GM18505 (cell line): ENCODE data around the gene ICA1L.
"Not testable (repeated sequence)": the region's sequence is repeated elsewhere in the genome, so short reads cannot be mapped to it uniquely, and the experiment has no call there.

Experiments used
- ATAC-seq: cut with Tn5 transposase; IDR thresholded peaks from one replicate; pipeline ENCODE4 v1.9.1; 2021; ENCODE audit not compliant: unreplicated experiment
- POLR2A ChIP-seq: IDR thresholded peaks from 4 replicates; pipeline ENCODE4 v1.6.1; 2011; ENCODE audit warnings: borderline replicate concordance; ENCODE audit not compliant: insufficient read depth, insufficient read length; ENCODE audit errors: extremely low read depth

Gene ICA1L

DNA sequence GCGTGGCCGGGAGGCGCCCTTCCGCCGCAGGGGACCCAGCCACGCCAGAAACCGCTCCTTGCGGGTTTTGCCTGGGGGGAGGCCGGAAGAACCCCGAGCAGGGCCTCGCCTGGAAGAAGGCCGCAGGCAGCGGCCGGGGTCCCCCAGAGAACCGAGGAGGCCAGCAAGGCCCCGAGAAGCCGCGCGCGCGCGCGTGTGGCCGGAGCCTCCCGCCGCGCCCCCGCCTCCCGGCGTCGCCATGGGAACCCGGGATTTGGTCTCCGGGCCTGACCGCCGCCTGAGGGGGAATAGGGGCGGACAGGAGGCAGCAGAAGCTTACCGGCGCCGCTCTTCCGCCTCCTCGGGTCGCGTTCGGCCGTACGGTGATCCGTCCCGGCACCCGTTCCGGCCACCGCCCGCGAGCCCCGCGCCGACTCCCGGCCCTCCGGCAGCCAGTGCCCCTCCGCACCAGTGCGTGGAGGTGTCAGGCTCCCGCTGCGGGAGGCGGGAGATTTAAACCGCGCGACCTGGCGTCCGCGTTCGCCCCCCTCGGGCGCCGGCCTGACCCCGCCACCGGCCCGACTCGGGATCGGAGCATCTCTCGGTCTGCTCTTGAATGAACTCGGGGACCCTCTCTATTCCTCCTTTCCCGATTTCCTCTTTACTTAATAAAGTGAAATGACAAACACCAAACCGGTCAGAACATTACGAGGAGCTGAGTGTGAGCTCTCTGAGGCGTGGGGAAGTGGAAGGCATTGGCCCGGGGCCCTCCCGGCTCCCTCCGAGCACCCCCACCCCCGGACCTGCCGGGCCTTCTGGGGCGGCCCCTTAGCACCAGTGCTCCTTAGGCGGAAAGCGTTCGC, at the start of gene ICA1L:
Gene ICA1L (minus strand): TSS at position 467 of the 842 bp plus-strand sequence. CDS start 42,757 bp downstream, outside the sequence.
- TF ChIP-seq POLR2A = peak; percentile 2
- ATAC-seq = peak; percentile 55

- no peak for ATAC-seq
- no peak for TF ChIP-seq POLR2A
These were observed 47.3 kb upstream of the ICA1L start for GRCh38 chr2:202918860-202919259.

DNA sequence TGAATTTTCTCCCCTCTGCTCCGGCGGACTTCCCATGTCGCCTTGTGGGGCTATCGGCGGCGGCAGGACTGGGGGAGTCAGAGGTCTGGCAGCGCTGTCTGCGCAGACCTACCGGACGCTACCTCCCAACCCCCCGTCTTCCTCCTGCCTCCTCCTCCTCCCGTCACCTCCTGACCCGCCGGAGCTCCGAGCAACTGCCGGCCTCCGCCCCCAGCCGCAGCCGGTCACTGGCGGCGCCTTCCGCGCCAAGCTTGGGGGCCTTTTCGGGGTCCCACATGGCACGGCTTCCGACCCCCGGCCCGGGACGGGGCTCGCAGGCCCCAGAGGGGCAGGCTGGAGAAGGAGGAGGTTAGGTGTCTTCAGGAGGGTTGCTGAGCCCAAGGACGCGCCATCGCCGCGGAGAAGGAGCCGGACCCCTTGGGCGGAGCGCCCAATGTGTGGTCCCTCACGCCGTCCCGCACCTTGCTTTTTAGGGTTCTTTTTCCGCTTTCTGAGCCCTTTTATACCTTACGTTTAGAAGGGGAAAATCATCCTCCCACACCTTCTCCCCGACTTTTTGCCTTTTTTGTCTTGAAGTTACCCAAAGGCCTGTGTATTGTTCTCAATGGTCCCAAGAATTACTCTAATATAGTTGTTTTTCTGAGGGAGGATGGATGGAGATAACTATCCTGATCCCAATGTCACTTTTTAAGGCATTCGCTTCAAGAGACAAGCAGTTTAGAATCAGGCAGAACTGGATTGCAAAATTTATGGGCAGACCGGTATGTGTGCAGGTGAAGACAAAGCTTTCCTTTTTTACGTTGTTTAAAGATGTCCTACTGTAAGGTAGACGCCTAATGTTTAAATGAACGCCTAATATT, 41.0 kb upstream of the ICA1L start:
- ATAC-seq = peak; percentile 56
- peak; percentile 48 for TF ChIP-seq POLR2A

DNA sequence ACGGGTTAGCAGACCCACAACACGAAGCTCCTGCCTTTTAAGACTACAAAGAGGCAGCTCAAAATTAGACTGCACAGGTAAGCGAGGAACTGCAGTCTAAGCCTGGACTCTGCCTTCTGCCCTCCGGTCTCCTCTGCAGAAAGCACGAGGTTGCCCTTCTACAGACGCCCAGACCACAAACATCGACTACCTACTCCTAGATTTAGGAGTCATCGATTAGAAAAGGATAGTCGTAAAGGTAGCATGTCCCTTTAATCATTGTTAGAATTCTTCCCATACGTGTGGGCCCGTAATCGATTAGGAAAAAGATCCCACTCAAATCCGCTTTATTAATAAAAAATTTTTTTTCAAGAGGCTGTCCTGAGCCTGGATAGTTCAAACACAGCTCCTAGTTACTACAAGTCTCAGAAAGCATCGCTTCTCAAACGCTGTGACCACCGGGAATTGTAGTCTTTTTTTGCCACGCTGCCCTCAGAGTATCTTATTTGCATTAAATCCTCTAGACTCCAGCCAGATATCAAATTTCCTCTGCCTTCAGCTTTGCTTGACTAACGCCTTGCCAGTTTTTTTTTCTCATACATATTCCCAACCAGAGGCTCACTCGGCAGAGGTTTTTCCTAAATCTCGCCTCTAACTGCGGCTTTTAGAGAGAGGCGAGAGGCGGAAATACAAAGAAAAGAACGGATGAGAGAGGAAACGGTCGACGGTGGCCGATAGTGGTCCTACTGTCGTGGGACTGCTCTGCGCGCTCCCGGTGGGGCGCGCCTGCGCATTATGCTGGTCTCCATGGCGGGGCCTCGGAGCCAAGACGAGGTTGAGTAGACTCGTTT, 40.2 kb upstream of the ICA1L start, which contains the start of the genes CARF and WDR12:
Gene CARF (plus strand): TSS at position 764 of the 830 bp plus-strand sequence. CDS start 29,628 bp downstream, outside the sequence.
Gene WDR12 (minus strand): TSS at position 162 of the 830 bp plus-strand sequence. CDS start 197 bp downstream, outside the sequence.
- peak; percentile 74 for TF ChIP-seq POLR2A
- ATAC-seq = peak; percentile 85

- ATAC-seq = no peak
- TF ChIP-seq POLR2A = no peak
These were observed 39.6 kb upstream of the ICA1L start for GRCh38 chr2:202911203-202911511.

- no peak for TF ChIP-seq POLR2A
- no peak for ATAC-seq
These were observed 39.1 kb upstream of the ICA1L start for GRCh38 chr2:202910698-202911097.

DNA sequence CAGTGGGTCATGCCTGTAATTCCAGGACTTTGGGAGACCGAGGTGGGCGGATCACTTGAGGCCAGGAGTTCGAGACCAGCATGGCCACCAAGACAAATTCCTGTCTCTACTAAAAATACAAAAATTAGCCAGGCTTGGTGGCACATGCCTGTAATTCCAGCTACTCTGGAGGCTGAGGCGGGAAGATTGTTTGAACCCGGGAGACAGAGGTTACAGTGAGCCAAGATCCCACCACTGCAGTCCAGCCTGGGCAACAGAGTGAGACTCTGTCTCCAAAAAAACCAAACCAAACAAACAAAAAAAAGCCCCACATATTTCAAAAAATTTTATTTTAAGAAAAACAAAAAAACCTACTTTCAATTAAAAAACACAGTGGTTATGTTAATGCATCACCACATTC, 38.7 kb upstream of the ICA1L start:
- not testable (repeated sequence) for ATAC-seq

DNA sequence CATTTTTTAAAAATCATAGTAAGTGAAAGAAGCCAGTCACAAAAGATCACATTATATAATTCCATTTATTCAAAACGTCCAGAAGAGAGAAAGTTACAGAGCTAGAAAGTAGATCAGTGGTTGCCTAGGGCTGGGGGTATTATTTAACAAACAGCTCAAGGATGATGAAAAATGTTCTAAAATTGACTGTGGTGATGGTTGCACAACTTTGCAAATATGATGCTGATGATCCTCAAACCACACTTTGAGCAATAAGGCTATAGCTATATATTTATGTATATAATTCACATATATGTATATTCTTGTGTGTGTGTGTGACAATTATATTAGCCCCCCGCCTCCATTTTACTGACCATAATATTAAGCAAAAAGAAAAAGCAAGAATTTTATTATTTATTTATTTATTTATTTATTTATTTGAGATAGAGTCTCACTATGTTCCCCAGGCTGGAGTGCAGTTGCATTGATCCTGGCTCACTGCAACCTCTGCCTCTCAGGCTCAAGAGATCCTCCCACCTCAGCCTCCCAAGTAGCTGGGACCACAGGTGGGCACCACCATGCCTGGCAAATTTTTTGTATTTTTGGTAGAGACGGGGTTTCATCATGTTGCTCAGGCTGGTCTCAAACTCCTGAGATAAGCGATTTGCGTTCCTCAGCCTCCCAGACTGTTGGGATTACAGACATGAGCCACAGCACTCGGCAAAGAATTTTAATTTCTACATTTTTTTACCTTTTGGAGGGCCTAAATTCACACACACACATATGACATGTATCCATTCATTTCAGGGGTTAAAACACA, 38.0 kb upstream of the ICA1L start:
- no peak for ATAC-seq
- no peak for TF ChIP-seq POLR2A

DNA sequence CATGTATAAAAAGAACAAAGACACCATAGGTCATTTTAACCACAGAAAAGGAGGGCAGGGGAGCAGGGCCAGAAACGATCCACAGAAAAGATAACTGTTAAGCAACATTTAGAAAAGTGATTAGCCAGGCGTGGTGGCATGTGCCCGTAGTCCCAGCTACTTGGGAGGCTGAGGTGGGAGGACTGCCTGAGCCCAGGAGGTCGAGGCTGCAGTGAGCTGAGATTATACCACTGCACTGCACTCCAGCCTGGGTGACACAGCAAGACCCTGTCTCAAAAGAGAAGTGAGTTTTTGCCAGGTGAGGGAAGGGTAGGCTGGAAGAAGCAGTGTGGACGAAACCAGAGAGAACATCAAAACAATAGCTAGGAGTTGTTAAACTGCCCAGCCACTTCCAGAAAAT, 36.6 kb upstream of the ICA1L start:
- ATAC-seq = no peak
- no peak for TF ChIP-seq POLR2A

- not testable (repeated sequence) for ATAC-seq
These were observed 33.9 kb upstream of the ICA1L start for GRCh38 chr2:202905507-202905906.

GRCh38 chr2:202885190-202885589, 13.6 kb upstream of the ICA1L start:
- no peak for TF ChIP-seq POLR2A
- ATAC-seq = no peak

DNA sequence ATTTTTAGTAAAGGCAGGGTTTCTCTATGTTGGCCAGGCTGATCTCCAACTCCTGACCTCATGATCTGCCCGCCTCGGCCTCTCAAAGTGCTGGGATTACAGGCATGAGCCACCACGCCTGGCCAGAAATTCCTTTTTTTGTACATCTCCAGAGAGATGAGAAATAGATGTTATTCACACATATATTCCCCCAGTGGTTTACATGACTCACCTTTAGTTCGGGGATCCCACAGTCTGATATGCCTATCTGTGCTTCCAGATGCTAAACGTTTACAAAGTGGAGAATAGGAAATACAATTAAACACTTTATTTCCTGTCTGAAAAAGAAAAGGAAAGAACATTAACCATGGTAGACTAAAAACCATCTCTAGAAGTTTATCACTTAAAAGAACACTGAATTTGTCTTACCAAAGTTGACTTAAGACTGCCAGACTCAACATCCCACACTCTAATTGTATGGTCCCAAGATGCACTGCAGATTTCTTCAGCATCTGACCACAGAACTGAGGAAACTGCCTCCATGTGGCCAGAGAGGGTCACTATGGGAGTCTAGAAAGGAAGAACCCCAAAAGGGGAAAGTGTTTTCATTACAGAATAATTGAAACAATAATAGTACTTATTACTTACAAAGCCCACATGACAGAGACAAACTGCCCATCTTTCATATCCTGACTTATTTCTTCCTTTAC, 12.6 kb upstream of the ICA1L start:
- TF ChIP-seq POLR2A = no peak
- ATAC-seq = no peak
